Breast epithelium (tissue), 4 donors: ENCODE measurements around the gene BAIAP3. TPM values are rescaled to one million over a fixed set of nuclear protein-coding genes. Genes with fewer than 3 reads are reported as not detected.
A peak's percentile ranks its signal among the peaks of the same experiment; 100 is the strongest.

ENCODE experiments used
- DNase-seq, 2 donors: peaks; one replicate each; pipeline ENCODE4 v3.0.0-alpha.2; 2019; ENCODE audit warnings: low spot score in 2 of 2
- H3K27ac ChIP-seq, 2 donors: fragments of 200-600 bp; sonication (generic) in 1 of 2; one replicate each; pipeline ENCODE4 v1.5.1; 2016 to 2019; ENCODE audit warnings: mild to moderate bottlenecking in 1 of 2
- H3K27me3 ChIP-seq, 2 donors: fragments of 200-600 bp; sonication (generic) in 1 of 2; one replicate each; pipeline versions ENCODE4 v1.5.1 to v1.6.0; 2017 to 2019; ENCODE audit warnings: control low read depth in 1 of 2, mild to moderate bottlenecking in 1 of 2
- H3K36me3 ChIP-seq: fragments of 200-600 bp; one replicate; pipeline ENCODE4 v1.5.1; 2019
- H3K4me1 ChIP-seq, 2 donors: fragments of 200-600 bp; sonication (generic); one replicate each; pipeline ENCODE4 v1.5.1; 2016 to 2019; ENCODE audit warnings: control low read depth in 1 of 2
- H3K4me3 ChIP-seq, 3 donors: fragments of 200-600 bp; sonication (generic); 1 replicate in 2 of 3; 2 replicates in 1 of 3; pipeline ENCODE4 v1.5.1; 2016 to 2019; ENCODE audit warnings: mild to moderate bottlenecking in 3 of 3, moderate library complexity in 2 of 3
- H3K9me3 ChIP-seq, 2 donors: fragments of 200-600 bp; sonication (generic) in 1 of 2; one replicate each; pipeline ENCODE4 v1.5.1; 2016 to 2019; ENCODE audit warnings: control low read depth in 1 of 2
- POLR2A ChIP-seq: fragments of 450-650 bp; IDR thresholded peaks from one replicate; pipeline ENCODE4 v1.6.1; 2016; ENCODE audit warnings: antibody characterized with exemption, mild to moderate bottlenecking, moderate library complexity
- POLR2AphosphoS5 ChIP-seq, 3 donors: sonication (generic); formaldehyde crosslinking; IDR thresholded peaks; one replicate each; pipeline ENCODE4 v1.6.1; 2017; ENCODE audit warnings: antibody characterized with exemption in 3 of 3
- intact Hi-C: fragments of 100-400 bp; cut with DNase I; formaldehyde crosslinking; loops from one replicate; pipeline ENCODE4 v1.15.1; 2023; ENCODE audit warnings: low total_unique reads
- total RNA-seq, 3 donors: library from RNA; depleted of rRNA; stranded (reverse); fragments of >200 nt; gene quantifications; one replicate each; pipeline ENCODE4 v1.1.0, GENCODE V29; 2016
- TF ChIP-seq, protein P1 (sequence below), 3 donors: fragments of 450-650 bp; IDR thresholded peaks; one replicate each; pipeline ENCODE4 v1.5.1; 2016 to 2017; ENCODE audit warnings: antibody characterized with exemption in 3 of 3, mild to moderate bottlenecking in 3 of 3, moderate library complexity in 3 of 3

The BAIAP3 gene
- total RNA-seq, 3 donors from 2014 or later, result 2.7 to 8.2 (median 7.3) TPM

DNA sequence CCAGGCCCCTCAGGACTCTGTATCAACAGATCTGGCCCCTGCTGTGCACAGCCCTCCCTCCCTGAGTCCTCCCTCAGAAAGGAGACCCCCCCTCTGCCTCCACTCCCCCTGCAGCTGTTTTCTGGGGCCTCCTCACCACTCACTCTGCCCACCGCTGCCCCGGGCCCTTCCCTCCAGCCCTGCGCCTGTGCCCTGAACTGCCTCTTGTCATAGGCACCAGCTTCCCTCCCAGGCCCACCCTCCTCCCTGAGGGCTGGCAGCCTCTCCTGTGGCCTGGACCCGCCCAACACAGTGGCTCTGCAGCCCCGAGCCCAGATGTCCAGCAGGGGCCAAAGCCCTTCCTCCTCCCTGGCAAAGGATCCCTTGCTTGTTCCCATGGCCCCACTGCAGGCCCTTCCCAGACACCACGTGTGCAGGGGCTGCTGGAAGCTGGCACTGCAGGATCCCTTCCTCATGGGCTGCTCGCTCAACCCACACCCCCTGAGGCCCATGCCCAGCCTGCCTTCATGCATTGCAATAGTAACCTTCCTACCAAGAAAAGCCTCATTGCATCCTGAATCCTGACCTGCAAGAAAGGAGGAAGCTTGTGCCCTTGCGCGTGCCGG lies 44.1 kb downstream of the BAIAP3 start:
- DNase-seq, result no peak
- Histone ChIP-seq H3K36me3 (peaks cover 7% of the 10 kb centered on the region), H3K4me1 (peaks cover 0 to 6% of the 10 kb centered on the region in 2 donors), H3K4me3 (no peak overlapping the region), H3K9me3 (no peaks in the 10 kb centered on the region), H3K27ac (no peak overlapping the region), H3K27me3 (no peaks in the 10 kb centered on the region)
- TF ChIP-seq, protein P1, sequence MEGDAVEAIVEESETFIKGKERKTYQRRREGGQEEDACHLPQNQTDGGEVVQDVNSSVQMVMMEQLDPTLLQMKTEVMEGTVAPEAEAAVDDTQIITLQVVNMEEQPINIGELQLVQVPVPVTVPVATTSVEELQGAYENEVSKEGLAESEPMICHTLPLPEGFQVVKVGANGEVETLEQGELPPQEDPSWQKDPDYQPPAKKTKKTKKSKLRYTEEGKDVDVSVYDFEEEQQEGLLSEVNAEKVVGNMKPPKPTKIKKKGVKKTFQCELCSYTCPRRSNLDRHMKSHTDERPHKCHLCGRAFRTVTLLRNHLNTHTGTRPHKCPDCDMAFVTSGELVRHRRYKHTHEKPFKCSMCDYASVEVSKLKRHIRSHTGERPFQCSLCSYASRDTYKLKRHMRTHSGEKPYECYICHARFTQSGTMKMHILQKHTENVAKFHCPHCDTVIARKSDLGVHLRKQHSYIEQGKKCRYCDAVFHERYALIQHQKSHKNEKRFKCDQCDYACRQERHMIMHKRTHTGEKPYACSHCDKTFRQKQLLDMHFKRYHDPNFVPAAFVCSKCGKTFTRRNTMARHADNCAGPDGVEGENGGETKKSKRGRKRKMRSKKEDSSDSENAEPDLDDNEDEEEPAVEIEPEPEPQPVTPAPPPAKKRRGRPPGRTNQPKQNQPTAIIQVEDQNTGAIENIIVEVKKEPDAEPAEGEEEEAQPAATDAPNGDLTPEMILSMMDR (IDR thresholded peaks at IDR 0.05), result no peak
- TF ChIP-seq POLR2AphosphoS5 (IDR thresholded peaks at IDR 0.05) (no peak), POLR2A (no peak)
- intact Hi-C loops, result no loop called here

DNA sequence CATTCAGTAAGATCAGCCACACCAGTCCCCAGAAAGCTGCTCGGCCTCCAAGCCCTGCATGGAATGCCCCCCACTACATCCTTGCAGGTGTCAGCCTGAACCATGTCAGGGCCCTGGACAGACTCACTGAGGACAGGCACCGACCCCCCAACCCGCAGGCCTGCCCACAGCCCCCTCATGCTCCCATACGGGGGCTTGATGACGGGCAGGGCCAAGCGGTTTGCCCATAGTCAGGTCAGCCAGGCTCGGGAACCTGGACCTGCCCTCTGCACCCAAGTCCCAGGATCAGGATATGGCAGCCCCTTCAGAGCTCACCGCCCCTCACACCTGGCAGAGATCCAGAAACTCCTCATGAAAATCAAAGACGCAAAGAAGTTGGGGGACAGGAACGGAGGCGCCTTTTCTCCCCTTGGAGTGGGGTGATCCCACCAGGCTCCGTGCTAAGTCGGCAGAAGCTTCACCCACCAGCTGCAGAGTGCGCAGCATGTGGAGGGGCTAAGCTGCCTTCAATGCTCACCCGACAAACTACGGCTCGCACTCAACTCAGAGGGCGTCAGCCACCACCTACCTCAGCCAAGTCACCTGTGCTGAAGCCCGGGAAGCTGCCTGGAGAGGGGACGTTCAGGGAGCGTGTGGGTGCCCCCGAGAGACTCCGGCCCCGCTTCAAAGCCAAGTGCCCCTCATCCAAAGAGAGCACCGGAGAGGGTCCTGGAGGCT lies 44.8 kb downstream of the BAIAP3 start:
- no peak for DNase-seq
- H3K4me3 ChIP-seq, result peak overlapping the region in 1 of 3 donors; percentile 75
- H3K9me3 ChIP-seq, result no peaks in the 10 kb centered on the region
- no peaks in the 10 kb centered on the region for H3K27me3 ChIP-seq
- intact Hi-C loops, result no loop called here
- H3K36me3 ChIP-seq, result peaks cover 7% of the 10 kb centered on the region
- TF ChIP-seq POLR2A, result no peak
- TF ChIP-seq, protein P1 (IDR thresholded peaks at IDR 0.05), result no peak
- TF ChIP-seq POLR2AphosphoS5 (IDR thresholded peaks at IDR 0.05), result no peak
- peak overlapping the region in 1 of 2 donors; percentile 77 for H3K27ac ChIP-seq
- peaks cover 0 to 6% of the 10 kb centered on the region in 2 donors for H3K4me1 ChIP-seq

GRCh38 chr16:1378804-1379303 lies 45.4 kb downstream of the BAIAP3 start:
- H3K4me3 ChIP-seq, result peak overlapping the region; percentile 48 to 75 (median 49)
- TF ChIP-seq POLR2A, result no peak
- peak in 2 of 3 donors; percentile 49 to 51 for TF ChIP-seq POLR2AphosphoS5 (IDR thresholded peaks at IDR 0.05)
- no peaks in the 10 kb centered on the region for H3K27me3 ChIP-seq
- H3K36me3 ChIP-seq, result peaks cover 7% of the 10 kb centered on the region
- peak; percentile 55 to 86 for DNase-seq
- intact Hi-C loops, result no loop called here
- H3K9me3 ChIP-seq, result no peaks in the 10 kb centered on the region
- peaks cover 0 to 6% of the 10 kb centered on the region in 2 donors for H3K4me1 ChIP-seq
- peak overlapping the region; percentile 54 to 77 for H3K27ac ChIP-seq

GRCh38 chr16:1379304-1380076 lies 46.0 kb downstream of the BAIAP3 start:
- Histone ChIP-seq H3K27me3 (no peaks in the 10 kb centered on the region), H3K4me3 (peak overlapping the region; percentile 48 to 75 (median 49)), H3K27ac (peak overlapping the region; percentile 54 to 77), H3K9me3 (no peaks in the 10 kb centered on the region), H3K36me3 (peaks cover 7% of the 10 kb centered on the region), H3K4me1 (peaks cover 0 to 6% of the 10 kb centered on the region in 2 donors)
- intact Hi-C loops, result loop anchor here (2.0 kb wide), 1 partner anchor 21 kb away; no protein-coding TSS in a partner anchor
- DNase-seq, result no peak
- TF ChIP-seq POLR2AphosphoS5 (IDR thresholded peaks at IDR 0.05), result no peak
- TF ChIP-seq, protein P1 (IDR thresholded peaks at IDR 0.05), result no peak
- TF ChIP-seq POLR2A, result no peak

DNA sequence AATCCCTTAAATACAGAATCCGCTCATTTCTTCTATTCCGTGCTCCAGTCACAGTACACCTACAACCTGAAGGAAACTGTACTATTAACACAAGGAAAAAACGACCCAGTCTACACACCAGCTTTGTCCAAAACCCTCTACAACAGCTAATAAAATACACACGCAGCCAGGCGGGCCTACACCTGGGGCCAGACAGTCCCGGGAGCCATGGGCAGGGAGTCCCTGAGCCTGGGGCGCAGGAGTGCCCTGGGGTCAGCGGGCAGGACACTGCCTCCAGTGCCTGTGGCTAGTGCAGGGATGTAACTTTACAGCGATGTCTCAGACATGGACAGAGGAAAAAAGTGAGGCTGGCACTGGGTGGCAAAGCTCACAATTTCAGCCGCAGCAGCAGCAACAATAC lies 46.8 kb downstream of the BAIAP3 start:
- no peak overlapping the region for H3K4me3 ChIP-seq

More for the DNA sequence above, 46.8 kb downstream of the BAIAP3 start:
- TF ChIP-seq POLR2A (no peak), POLR2AphosphoS5 (IDR thresholded peaks at IDR 0.05) (no peak)
- TF ChIP-seq, protein P1 (IDR thresholded peaks at IDR 0.05), result no peak
- DNase-seq, result no peak
- Histone ChIP-seq H3K36me3 (peaks cover 7% of the 10 kb centered on the region), H3K4me1 (peaks cover 0 to 6% of the 10 kb centered on the region in 2 donors), H3K27me3 (no peaks in the 10 kb centered on the region), H3K27ac (no peak overlapping the region), H3K9me3 (no peaks in the 10 kb centered on the region)
- intact Hi-C loops, result loop anchor here (2.0 kb wide), 1 partner anchor 21 kb away; no protein-coding TSS in a partner anchor
